Cerebellar cortex (tissue), 1 donor: ENCODE data around the gene HTT-AS.
"Not testable (repeated sequence)": the region's sequence is repeated elsewhere in the genome, so short reads cannot be mapped to it uniquely, and the experiment has no call there.

Experiments used
- DNase-seq: peaks from one replicate; pipeline ENCODE4 v3.0.0-alpha.2; 2015; ENCODE audit warnings: low spot score

The HTT-AS gene

GRCh38 chr4:3074078-3074845 is at the start of gene HTT-AS, which contains the start of gene HTT:
Gene HTT-AS (minus strand): TSS chr4:3074538.
Gene HTT (plus strand): TSS chr4:3074681. CDS start chr4:3074826, 145 bp downstream.
- DNase-seq: peak; percentile 94

GRCh38 chr4:3123181-3123671 is 48.9 kb upstream of the HTT-AS start:
- no peak for DNase-seq

GRCh38 chr4:3122081-3122563 is 47.8 kb upstream of the HTT-AS start:
- DNase-seq: no peak

- DNase-seq: no peak
These were observed 47.3 kb upstream of the HTT-AS start for GRCh38 chr4:3121596-3121995.

- DNase-seq: no peak
These were observed 46.8 kb upstream of the HTT-AS start for GRCh38 chr4:3121110-3121509.

- no peak for DNase-seq
These were observed 45.1 kb upstream of the HTT-AS start for GRCh38 chr4:3119464-3119863.

- no peak for DNase-seq
These were observed 44.0 kb upstream of the HTT-AS start for GRCh38 chr4:3118312-3118711.

GRCh38 chr4:3116955-3117354 is 42.6 kb upstream of the HTT-AS start:
- no peak for DNase-seq

- no peak for DNase-seq
These were observed 41.4 kb upstream of the HTT-AS start for GRCh38 chr4:3115637-3116270.

- no peak for DNase-seq
These were observed 40.0 kb upstream of the HTT-AS start for GRCh38 chr4:3114377-3114776.

- no peak for DNase-seq
These were observed 38.5 kb upstream of the HTT-AS start for GRCh38 chr4:3112609-3113469.

GRCh38 chr4:3112201-3112600 is 37.9 kb upstream of the HTT-AS start:
- no peak for DNase-seq

- DNase-seq: no peak
These were observed 37.1 kb upstream of the HTT-AS start for GRCh38 chr4:3111461-3111860.

GRCh38 chr4:3108211-3108610 is 33.9 kb upstream of the HTT-AS start:
- DNase-seq: no peak

GRCh38 chr4:3107691-3108121 is 33.4 kb upstream of the HTT-AS start:
- no peak for DNase-seq

GRCh38 chr4:3107271-3107670 is 32.9 kb upstream of the HTT-AS start:
- no peak for DNase-seq

- DNase-seq: peak; percentile 84
These were observed 32.2 kb upstream of the HTT-AS start for GRCh38 chr4:3106339-3107186.

- no peak for DNase-seq
These were observed 24.0 kb upstream of the HTT-AS start for GRCh38 chr4:3098346-3098745.

GRCh38 chr4:3096202-3096601 is 21.9 kb upstream of the HTT-AS start:
- no peak for DNase-seq

GRCh38 chr4:3094701-3095100 is 20.4 kb upstream of the HTT-AS start:
- not testable (repeated sequence) for DNase-seq

GRCh38 chr4:3091464-3091863 is 17.1 kb upstream of the HTT-AS start:
- no peak for DNase-seq
